K562 (cell line): ENCODE data around the gene NTN3. TPM values are rescaled to one million over a fixed set of nuclear protein-coding genes. Genes with fewer than 3 reads are reported as not detected.

Experiments
- ATAC-seq: fragments of 200-7000 bp; cut with Tn5 transposase; 3 replicates; pipeline ENCODE4 v1.9.1; 2020; ENCODE audit warnings: moderate library complexity
- BruUV-seq: library from RNA; stranded (reverse); fragments of 400-500 nt; replicated peaks from 2 replicates; lab custom pipeline; 2021; lab: Mats Ljungman, UMichigan
- CTCF ChIA-PET: fragments of 300-600 bp; formaldehyde crosslinking; extraction: SDS; loops from one replicate; lab custom pipeline; 2021; ENCODE audit warnings: low intra/inter-chr PET ratio; lab: Yijun Ruan, JAX
- POLR2A ChIA-PET: fragments of 300-600, 350-650 bp; sonication (Branson Sonifier 250); formaldehyde crosslinking; extraction: SDS; loops from one replicate; lab custom pipeline; 2021; ENCODE audit warnings: antibody characterized with exemption, inconsistent platforms; lab: Yijun Ruan, JAX
- DNase-seq, 4 experiments: peaks; one replicate each; pipeline versions ENCODE4 v3.0.0 to v3.0.0-alpha.2; 2011 to 2018; ENCODE audit warnings: low spot score in 3 of 4, mixed read lengths in 3 of 4; ENCODE audit errors: extremely low read depth in 1 of 4
- FAIRE-seq: peaks from 2 replicates; lab custom pipeline; 2011; peaks lifted over from hg19 to GRCh38; lab: Jason Lieb, UNC
- H2AFZ ChIP-seq: 2 replicates; pipeline ENCODE4 v1.6.0; 2011; ENCODE audit warnings: low read depth, low read length, control low read depth, inconsistent platforms
- H3K27ac ChIP-seq: fragments of 200-600 bp; 3 replicates; pipeline ENCODE4 v1.8.0; 2011; ENCODE audit warnings: low read depth, mild to moderate bottlenecking, control low read depth, inconsistent platforms, low read length, moderate library complexity, mixed read lengths; ENCODE audit errors: extremely low read depth
- H3K27me3 ChIP-seq, 2 experiments: fragments of 300-600 bp in 1 of 2; 2 replicates in 1 of 2; 3 replicates in 1 of 2; pipeline versions ENCODE4 v1.6.0 to v1.8.0; 2011; ENCODE audit warnings: inconsistent platforms in 2 of 2, low read length in 2 of 2, mild to moderate bottlenecking in 1 of 2, mixed read lengths in 1 of 2, moderate library complexity in 1 of 2; ENCODE audit not compliant: control insufficient read depth in 2 of 2, insufficient read depth in 2 of 2
- H3K36me3 ChIP-seq: fragments of 300-600 bp; 3 replicates; pipeline ENCODE4 v1.8.0; 2011; ENCODE audit warnings: mild to moderate bottlenecking, low read length, inconsistent platforms; ENCODE audit not compliant: control insufficient read depth, insufficient read depth
- H3K4me1 ChIP-seq, 2 experiments: fragments of 200-600 bp in 1 of 2; replicated peaks in 1 of 2; 2 replicates in 1 of 2; 3 replicates in 1 of 2; pipeline versions ENCODE4 v1.5.1 to v1.8.0; 2011; ENCODE audit warnings: inconsistent platforms in 2 of 2, low read length in 2 of 2, mild to moderate bottlenecking in 1 of 2, mixed read lengths in 1 of 2, moderate library complexity in 1 of 2; ENCODE audit not compliant: control insufficient read depth in 2 of 2, insufficient read depth in 2 of 2
- H3K4me2 ChIP-seq: 2 replicates; pipeline ENCODE4 v1.6.1; 2011; ENCODE audit warnings: low read length, control low read depth, inconsistent platforms, mixed read lengths; ENCODE audit not compliant: insufficient read depth
- H3K4me3 ChIP-seq: fragments of 200-600 bp; sonication (generic), shearing (Covaris generic); 2 replicates; pipeline ENCODE4 v1.5.1; 2016; ENCODE audit warnings: control low read depth, inconsistent platforms
- H3K79me2 ChIP-seq: fragments of 200-600 bp; 3 replicates; pipeline ENCODE4 v1.8.0; 2011; ENCODE audit warnings: low read length, inconsistent platforms; ENCODE audit not compliant: control insufficient read depth, insufficient read depth
- H3K9ac ChIP-seq, 2 experiments: 2 replicates each; pipeline versions ENCODE4 v1.6.0 to v1.6.1; 2011; ENCODE audit warnings: low read depth in 2 of 2, low read length in 2 of 2, control low read depth in 1 of 2, inconsistent platforms in 1 of 2, mild to moderate bottlenecking in 1 of 2, mixed read lengths in 1 of 2; ENCODE audit not compliant: insufficient read depth in 1 of 2
- H3K9me1 ChIP-seq: one replicate; pipeline ENCODE4 v1.6.0; 2011; ENCODE audit warnings: inconsistent platforms, mild to moderate bottlenecking, low read length, moderate library complexity; ENCODE audit not compliant: control insufficient read depth, insufficient read depth
- H3K9me3 ChIP-seq: replicated peaks from 2 replicates; pipeline ENCODE4 v1.5.1; 2011; ENCODE audit warnings: low read depth, low read length, inconsistent platforms; ENCODE audit not compliant: control insufficient read depth, insufficient read depth
- H4K20me1 ChIP-seq: replicated peaks from 2 replicates; pipeline ENCODE4 v1.6.1; 2011; ENCODE audit warnings: low read length, inconsistent platforms, mixed read lengths; ENCODE audit not compliant: control insufficient read depth, insufficient read depth
- AFF1 ChIP-seq, 2 experiments: fragments of 450-650 bp; IDR thresholded peaks; 2 replicates each; pipeline ENCODE4 v1.6.1; 2018; ENCODE audit warnings: mild to moderate bottlenecking in 2 of 2, low read depth in 1 of 2; ENCODE audit not compliant: partially characterized antibody in 2 of 2
- ELF2 ChIP-seq: fragments of 250-450 bp; sonication (Bioruptor Pico); IDR thresholded peaks from 2 replicates; pipeline ENCODE4 v1.5.0; 2021; ENCODE audit warnings: mild to moderate bottlenecking
- HNRNPL ChIP-seq: fragments of 200-400 bp; formaldehyde crosslinking; IDR thresholded peaks from 2 replicates; pipeline ENCODE4 v1.6.1; 2017; ENCODE audit warnings: low read depth, mild to moderate bottlenecking, low read length
- IFI16 ChIP-seq: fragments of 250-450 bp; sonication (Bioruptor Pico); IDR thresholded peaks from 2 replicates; pipeline ENCODE4 v2.1.2; 2022; ENCODE audit warnings: mild to moderate bottlenecking, inconsistent platforms
- POLR2G ChIP-seq: fragments of 200-400 bp; formaldehyde crosslinking; IDR thresholded peaks from 2 replicates; pipeline ENCODE4 v1.6.1; 2017; ENCODE audit warnings: low read depth, mild to moderate bottlenecking, antibody characterized with exemption, low read length, moderate library complexity
- POLR2H ChIP-seq: IDR thresholded peaks from 2 replicates; pipeline ENCODE4 v1.6.1; 2016; ENCODE audit warnings: missing genetic modification characterization, low read depth, mild to moderate bottlenecking, control low read depth, missing compliant biosample characterization, moderate library complexity
- RFX7 ChIP-seq: fragments of 250-450 bp; sonication (Bioruptor Pico); IDR thresholded peaks from 2 replicates; pipeline ENCODE4 v1.5.1; 2021; ENCODE audit warnings: mild to moderate bottlenecking
- WGBS: fragments of 100-300 bp; shearing (Covaris generic); methylation state at CpG from one replicate; pipeline ENCODE4 v1.1.6; 2016; ENCODE audit warnings: low coverage, mixed read lengths; ENCODE audit not compliant: insufficient coverage; ENCODE audit errors: missing lambda C conversion rate; 5-methylcytosine and 5-hydroxymethylcytosine counted together
- in situ Hi-C: fragments of 300-500 bp; cut with MboI; formaldehyde crosslinking; loops from 4 replicates; pipeline ENCODE4 v1.15.0; 2018; ENCODE audit warnings: inconsistent platforms, mixed read lengths
- intact Hi-C: fragments of 100-400 bp; cut with micrococcal nuclease; formaldehyde crosslinking; loops from 2 replicates; pipeline ENCODE4 v1.14.2; 2022
- polyA plus RNA-seq, 8 experiments: library from polyadenylated mRNA; depleted of rRNA in 4 of 8; stranded (reverse) in 5 of 8; unstranded in 3 of 8; fragments of >200 nt; fragmentation: Nextera tagmentation in 2 of 8; fragmentation: Illumina TruSeq in 1 of 8; extraction: Ambion mirVana in 2 of 8; extraction: Trizol in 1 of 8; gene quantifications; 2 replicates each; pipeline versions ENCODE4 v1.2.1 to v1.2.3, GENCODE V29; 2011 to 2014; ENCODE audit warnings: inconsistent platforms in 1 of 8, missing spikeins in 1 of 8
- total RNA-seq, 7 experiments: library from RNA; depleted of rRNA in 6 of 7; stranded (reverse); fragments of >200 nt in 6 of 7; fragmentation: Illumina TruSeq in 2 of 7; extraction: Trizol in 2 of 7; gene quantifications; 2 replicates each; pipeline versions ENCODE4 v1.2.1 to v1.2.3, GENCODE V29; 2011 to 2021; ENCODE audit warnings: low replicate concordance in 1 of 7
- TF ChIP-seq, protein P1 (sequence below): fragments of 200-800 bp; sonication (Bioruptor generic); IDR thresholded peaks from 2 replicates; pipeline ENCODE4 v1.6.1; 2016; ENCODE audit warnings: missing genetic modification characterization, missing compliant biosample characterization

Gene NTN3
- total and polyA plus RNA-seq, 9 of the 15 experiments (the other 6 are each of a cell fraction or from before 2014, with no cell fraction given): not detected

DNA sequence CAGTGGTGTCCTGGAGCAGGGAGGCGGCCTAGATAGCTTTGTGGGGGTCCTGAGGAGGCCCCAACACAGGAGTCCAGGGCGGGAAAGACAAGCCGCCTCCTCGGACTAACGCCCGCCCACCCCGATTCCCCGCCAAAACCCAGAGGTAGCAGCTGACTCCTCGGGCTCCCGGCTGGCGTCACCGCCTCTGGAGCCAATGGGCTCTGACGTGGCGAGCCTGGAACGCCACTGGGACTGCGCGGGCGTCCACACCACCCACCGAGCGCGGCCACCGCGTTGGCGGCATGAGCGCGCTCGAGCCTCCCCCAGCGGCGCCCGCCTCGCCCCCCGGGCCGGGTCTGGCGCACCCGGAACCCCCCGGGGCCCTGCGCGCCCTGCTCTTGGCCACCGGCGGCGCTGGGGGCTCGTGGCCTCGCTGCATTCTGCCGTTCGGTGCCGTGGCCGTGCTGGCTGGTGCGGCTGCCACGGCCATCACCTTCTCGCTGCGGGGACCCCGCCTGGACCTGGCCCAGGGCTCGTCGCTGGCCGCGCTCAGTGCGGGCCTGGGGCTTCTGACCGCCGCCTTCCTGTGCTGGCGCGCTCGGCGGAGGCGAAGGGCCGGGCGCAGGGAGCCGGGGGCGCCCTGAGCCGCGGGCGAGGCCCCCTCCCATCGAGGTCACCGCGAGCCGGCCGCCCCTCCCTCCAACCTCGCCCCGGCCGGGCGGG lies 3.4 kb upstream of the NTN3 start:
- peaks cover 5% of the 10 kb centered on the region; the same call in 1 of the 3 replicates for H3K36me3 ChIP-seq
- H3K4me3 ChIP-seq: no peak overlapping the region
- no peaks in the 10 kb centered on the region for H3K9me1 ChIP-seq
- no peaks in the 10 kb centered on the region for H3K79me2 ChIP-seq
- WGBS: 78% methylated on average over 16 of the region's 80 CpGs
- no peaks in the 10 kb centered on the region for H3K27me3 ChIP-seq
- intact Hi-C loops (loop anchor here (5.0 kb wide), 1 partner anchor 35 kb away; no protein-coding TSS in a partner anchor), in situ Hi-C loops (no loop called here)
- peaks cover 3 to 78% of the 10 kb centered on the region in 2 experiments; a peak in 4 of 5 replicates for H3K4me1 ChIP-seq
- no peak overlapping the region for H3K27ac ChIP-seq
- H3K4me2 ChIP-seq: no peak overlapping the region
- no peak for DNase-seq
- no peak overlapping the region for H2AFZ ChIP-seq
- CTCF ChIA-PET: no interaction called here
- no peak for ATAC-seq
- BruUV-seq: no TSS peak
- no peaks in the 10 kb centered on the region for H3K9me3 ChIP-seq
- H3K9ac ChIP-seq: no peak overlapping the region; a peak in 1 of 4 replicates
- POLR2A ChIA-PET: interaction anchor here (0.6 to 1.6 kb wide), 2 partner anchors 12 to 429 kb away, joined by 3 to 4 read pairs; no protein-coding TSS in a partner anchor
- TF ChIP-seq HNRNPL (peak; percentile 56; the same call in 1 of the 2 replicates), ELF2 (no peak), RFX7 (no peak), POLR2G (peak; percentile 68), AFF1 (IDR thresholded peaks at IDR 0.05; ENCODE audit: low read depth in 1 of 2, partially characterized antibody in 2 of 2) (no peak), IFI16 (CRISPR knock-in tag) (no peak), POLR2H (tag) (no peak)
- TF ChIP-seq, protein P1, sequence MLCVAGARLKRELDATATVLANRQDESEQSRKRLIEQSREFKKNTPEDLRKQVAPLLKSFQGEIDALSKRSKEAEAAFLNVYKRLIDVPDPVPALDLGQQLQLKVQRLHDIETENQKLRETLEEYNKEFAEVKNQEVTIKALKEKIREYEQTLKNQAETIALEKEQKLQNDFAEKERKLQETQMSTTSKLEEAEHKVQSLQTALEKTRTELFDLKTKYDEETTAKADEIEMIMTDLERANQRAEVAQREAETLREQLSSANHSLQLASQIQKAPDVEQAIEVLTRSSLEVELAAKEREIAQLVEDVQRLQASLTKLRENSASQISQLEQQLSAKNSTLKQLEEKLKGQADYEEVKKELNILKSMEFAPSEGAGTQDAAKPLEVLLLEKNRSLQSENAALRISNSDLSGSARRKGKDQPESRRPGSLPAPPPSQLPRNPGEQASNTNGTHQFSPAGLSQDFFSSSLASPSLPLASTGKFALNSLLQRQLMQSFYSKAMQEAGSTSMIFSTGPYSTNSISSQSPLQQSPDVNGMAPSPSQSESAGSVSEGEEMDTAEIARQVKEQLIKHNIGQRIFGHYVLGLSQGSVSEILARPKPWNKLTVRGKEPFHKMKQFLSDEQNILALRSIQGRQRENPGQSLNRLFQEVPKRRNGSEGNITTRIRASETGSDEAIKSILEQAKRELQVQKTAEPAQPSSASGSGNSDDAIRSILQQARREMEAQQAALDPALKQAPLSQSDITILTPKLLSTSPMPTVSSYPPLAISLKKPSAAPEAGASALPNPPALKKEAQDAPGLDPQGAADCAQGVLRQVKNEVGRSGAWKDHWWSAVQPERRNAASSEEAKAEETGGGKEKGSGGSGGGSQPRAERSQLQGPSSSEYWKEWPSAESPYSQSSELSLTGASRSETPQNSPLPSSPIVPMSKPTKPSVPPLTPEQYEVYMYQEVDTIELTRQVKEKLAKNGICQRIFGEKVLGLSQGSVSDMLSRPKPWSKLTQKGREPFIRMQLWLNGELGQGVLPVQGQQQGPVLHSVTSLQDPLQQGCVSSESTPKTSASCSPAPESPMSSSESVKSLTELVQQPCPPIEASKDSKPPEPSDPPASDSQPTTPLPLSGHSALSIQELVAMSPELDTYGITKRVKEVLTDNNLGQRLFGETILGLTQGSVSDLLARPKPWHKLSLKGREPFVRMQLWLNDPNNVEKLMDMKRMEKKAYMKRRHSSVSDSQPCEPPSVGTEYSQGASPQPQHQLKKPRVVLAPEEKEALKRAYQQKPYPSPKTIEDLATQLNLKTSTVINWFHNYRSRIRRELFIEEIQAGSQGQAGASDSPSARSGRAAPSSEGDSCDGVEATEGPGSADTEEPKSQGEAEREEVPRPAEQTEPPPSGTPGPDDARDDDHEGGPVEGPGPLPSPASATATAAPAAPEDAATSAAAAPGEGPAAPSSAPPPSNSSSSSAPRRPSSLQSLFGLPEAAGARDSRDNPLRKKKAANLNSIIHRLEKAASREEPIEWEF (CRISPR knock-in tag): no peak
- 0 out of 2 replicates have a peak, but pooled peaks cover 4% of the 10 kb centered on the region for H4K20me1 ChIP-seq
- FAIRE-seq: no peak
